Testis (tissue), 3 donors: ENCODE data around the gene NXT2. TPM values are rescaled to one million over a fixed set of nuclear protein-coding genes. Genes with fewer than 3 reads are reported as not detected.

Source experiments
- DNase-seq: peaks from one replicate; pipeline ENCODE4 v3.0.0-alpha.2; 2019
- H3K27ac ChIP-seq, 2 donors: fragments of 200-600 bp; sonication (generic); one replicate each; pipeline ENCODE4 v1.5.1; 2019
- H3K27me3 ChIP-seq: fragments of 200-600 bp; sonication (generic); one replicate; pipeline ENCODE4 v1.5.1; 2019
- H3K36me3 ChIP-seq: fragments of 200-600 bp; sonication (generic); one replicate; pipeline ENCODE4 v1.5.1; 2017; ENCODE audit warnings: low read depth; ENCODE audit errors: missing control alignments
- H3K4me1 ChIP-seq: fragments of 200-600 bp; sonication (generic); one replicate; pipeline ENCODE4 v1.5.1; 2019
- H3K4me3 ChIP-seq, 2 donors: fragments of 200-600 bp; sonication (generic); one replicate each; pipeline ENCODE4 v1.5.1; 2017 to 2019
- H3K9me3 ChIP-seq: fragments of 200-600 bp; sonication (generic); one replicate; pipeline ENCODE4 v1.5.1; 2017
- POLR2A ChIP-seq: fragments of 450-650 bp; IDR thresholded peaks from one replicate; pipeline ENCODE4 v1.6.1; 2017; ENCODE audit warnings: antibody characterized with exemption, mild to moderate bottlenecking, moderate library complexity
- WGBS, 2 donors: methylation state at CpG; one replicate each; pipeline ENCODE4 v1.1.5; 2018; 5-methylcytosine and 5-hydroxymethylcytosine counted together
- intact Hi-C: fragments of 100-400 bp; cut with DNase I; formaldehyde crosslinking; loops from one replicate; pipeline ENCODE4 v1.15.1; 2023; ENCODE audit warnings: low total_unique reads
- polyA plus RNA-seq: library from polyadenylated mRNA; stranded (reverse); fragments of 350-450 nt; fragmentation: Illumina TruSeq; extraction: RNeasy Lipid Tissue Mini Kit (QIAGEN cat#74804); gene quantifications from one replicate; pipeline ENCODE4 v1.2.3, GENCODE V29; 2014; ENCODE audit warnings: low read depth, low replicate concordance; ENCODE audit not compliant: insufficient read depth
- total RNA-seq, 2 donors: library from RNA; depleted of rRNA; stranded (reverse); fragments of >200 nt; gene quantifications; one replicate each; pipeline ENCODE4 v1.2.3, GENCODE V29; 2016
- TF ChIP-seq, protein P1 (sequence below), 3 experiments: fragments of 450-650 bp in 2 of 3; fragments of 200-600 bp in 1 of 3; sonication (generic) in 1 of 3; IDR thresholded peaks; one replicate each; pipeline ENCODE4 v1.5.1; 2016 to 2019; ENCODE audit warnings: antibody characterized with exemption in 3 of 3, mild to moderate bottlenecking in 2 of 3, moderate library complexity in 1 of 3

NXT2 gene
- total and polyA plus RNA-seq, 3 donors from 2014 or later = 41.4 to 66.8 (median 55.6) TPM

DNA sequence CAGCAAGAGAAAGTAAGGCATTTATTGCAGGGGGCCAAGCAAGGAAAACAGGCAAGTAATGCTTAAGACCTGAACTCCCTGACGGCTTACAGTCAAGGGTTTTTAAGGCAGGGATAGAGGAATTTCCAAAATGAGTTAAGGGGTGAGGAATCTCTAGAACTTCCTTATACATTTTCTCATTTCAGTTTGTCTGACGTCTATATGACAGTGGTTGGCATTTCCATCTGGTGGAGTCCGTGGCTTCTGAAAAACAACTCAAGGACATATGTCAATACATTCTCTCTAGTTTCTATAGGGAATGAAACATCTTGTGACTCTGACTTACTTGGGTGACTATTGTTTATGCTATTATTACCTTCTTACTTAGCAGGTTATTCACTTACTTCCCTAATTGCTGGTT is 35.5 kb upstream of the NXT2 start:
- Histone ChIP-seq H3K27ac (no peak overlapping the region), H3K36me3 (no peaks in the 10 kb centered on the region), H3K9me3 (no peaks in the 10 kb centered on the region), H3K4me1 (no peaks in the 10 kb centered on the region), H3K4me3 (no peak overlapping the region), H3K27me3 (no peaks in the 10 kb centered on the region)
- 76 to 83% methylated on average over 3 of the region's 3 CpGs for WGBS, 2 donors
- intact Hi-C loops = no loop called here
- TF ChIP-seq, protein P1, sequence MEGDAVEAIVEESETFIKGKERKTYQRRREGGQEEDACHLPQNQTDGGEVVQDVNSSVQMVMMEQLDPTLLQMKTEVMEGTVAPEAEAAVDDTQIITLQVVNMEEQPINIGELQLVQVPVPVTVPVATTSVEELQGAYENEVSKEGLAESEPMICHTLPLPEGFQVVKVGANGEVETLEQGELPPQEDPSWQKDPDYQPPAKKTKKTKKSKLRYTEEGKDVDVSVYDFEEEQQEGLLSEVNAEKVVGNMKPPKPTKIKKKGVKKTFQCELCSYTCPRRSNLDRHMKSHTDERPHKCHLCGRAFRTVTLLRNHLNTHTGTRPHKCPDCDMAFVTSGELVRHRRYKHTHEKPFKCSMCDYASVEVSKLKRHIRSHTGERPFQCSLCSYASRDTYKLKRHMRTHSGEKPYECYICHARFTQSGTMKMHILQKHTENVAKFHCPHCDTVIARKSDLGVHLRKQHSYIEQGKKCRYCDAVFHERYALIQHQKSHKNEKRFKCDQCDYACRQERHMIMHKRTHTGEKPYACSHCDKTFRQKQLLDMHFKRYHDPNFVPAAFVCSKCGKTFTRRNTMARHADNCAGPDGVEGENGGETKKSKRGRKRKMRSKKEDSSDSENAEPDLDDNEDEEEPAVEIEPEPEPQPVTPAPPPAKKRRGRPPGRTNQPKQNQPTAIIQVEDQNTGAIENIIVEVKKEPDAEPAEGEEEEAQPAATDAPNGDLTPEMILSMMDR (IDR thresholded peaks at IDR 0.05) = no peak
- TF ChIP-seq POLR2A = no peak
- no peak for DNase-seq

DNA sequence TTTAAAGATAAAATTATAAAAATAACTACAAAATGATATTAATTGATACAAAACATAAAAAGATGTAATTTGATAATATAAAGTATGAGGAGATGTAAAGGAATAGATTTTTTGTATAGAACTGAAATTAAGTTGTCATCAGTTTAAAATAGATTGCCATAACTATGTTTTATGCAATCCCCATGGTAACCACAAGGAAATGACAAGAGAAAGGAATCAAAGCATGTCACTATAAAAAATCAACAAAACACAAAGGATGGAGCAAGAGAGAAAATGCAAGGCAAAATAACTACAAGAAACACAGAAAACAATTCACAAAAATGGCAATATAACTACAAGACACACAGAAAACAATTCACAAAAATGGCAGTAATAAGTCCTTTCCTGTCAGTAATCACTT is 27.7 kb upstream of the NXT2 start:
- no peaks in the 10 kb centered on the region for H3K9me3 ChIP-seq
- no peak for DNase-seq
- H3K4me3 ChIP-seq = no peak overlapping the region
- intact Hi-C loops = no loop called here
- no peaks in the 10 kb centered on the region for H3K27me3 ChIP-seq
- H3K4me1 ChIP-seq = no peaks in the 10 kb centered on the region
- no peaks in the 10 kb centered on the region for H3K36me3 ChIP-seq
- no peak overlapping the region for H3K27ac ChIP-seq
- TF ChIP-seq, protein P1 (IDR thresholded peaks at IDR 0.05) = no peak
- TF ChIP-seq POLR2A = no peak

DNA sequence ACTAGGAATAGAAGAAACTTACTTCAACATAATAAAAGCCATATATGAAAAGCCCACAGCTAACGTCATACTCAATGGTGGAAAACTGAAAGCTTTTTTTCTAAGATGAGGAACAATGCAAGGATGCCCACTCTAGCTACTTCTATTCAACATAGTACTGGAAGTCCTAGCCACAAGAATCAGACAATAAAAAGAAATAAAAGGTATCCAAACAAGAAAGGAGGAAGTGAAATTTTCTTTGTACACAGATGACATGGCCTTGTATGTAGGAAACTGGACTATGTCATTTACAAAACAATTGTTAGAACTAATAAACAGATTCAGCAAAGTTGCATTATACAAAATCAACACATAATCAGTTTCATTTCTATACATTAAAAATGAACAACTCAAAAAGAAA is 25.5 kb upstream of the NXT2 start:
- Histone ChIP-seq H3K27me3 (no peaks in the 10 kb centered on the region), H3K4me1 (no peaks in the 10 kb centered on the region), H3K9me3 (no peaks in the 10 kb centered on the region), H3K36me3 (no peaks in the 10 kb centered on the region), H3K4me3 (no peak overlapping the region), H3K27ac (no peak overlapping the region)
- intact Hi-C loops = no loop called here
- TF ChIP-seq, protein P1 (IDR thresholded peaks at IDR 0.05) = no peak
- TF ChIP-seq POLR2A = no peak
- whole genome bisulfite sequencing, 2 donors = 82 to 88% methylated on average over 1 of the region's 1 CpG
- no peak for DNase-seq

DNA sequence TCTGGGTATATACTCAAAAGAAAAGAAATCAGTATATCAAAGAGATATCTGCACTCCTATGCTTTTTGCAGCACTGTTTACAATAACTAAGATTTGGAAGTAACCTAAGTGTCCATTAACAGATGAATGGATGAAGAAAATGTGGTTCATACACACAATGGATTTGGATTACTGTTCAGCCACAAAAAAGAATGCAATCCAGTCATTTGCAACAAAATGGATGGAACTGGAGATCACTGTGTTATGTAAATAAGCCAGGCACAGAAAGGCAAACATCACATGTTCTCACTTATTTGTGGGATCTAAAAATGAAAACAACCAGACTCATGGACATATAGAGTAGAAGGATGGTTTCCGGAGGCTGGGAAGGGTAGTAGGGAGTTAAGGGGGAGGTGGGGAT is 17.6 kb upstream of the NXT2 start:
- WGBS, 2 donors = 57 to 84% methylated on average over 1 of the region's 1 CpG

DNA sequence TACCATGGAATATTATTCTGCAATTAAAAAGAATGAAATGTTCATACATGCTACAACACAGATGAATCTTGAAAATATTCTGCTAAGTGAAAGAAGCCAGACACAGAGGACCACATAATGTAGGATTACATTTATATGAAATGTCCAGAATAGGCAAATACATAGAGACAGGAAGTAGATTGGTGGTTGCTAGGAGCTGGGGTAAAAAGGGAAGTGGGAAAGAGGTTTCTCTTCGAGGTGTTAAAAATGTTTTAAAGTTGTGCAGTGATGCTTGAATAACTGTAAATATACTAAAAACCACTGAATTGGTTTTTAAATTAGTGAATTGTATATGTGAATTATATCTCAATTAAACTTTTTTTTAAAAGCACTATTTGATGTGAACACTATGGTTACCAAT is 3.6 kb upstream of the NXT2 start:
- TF ChIP-seq POLR2A = no peak
- TF ChIP-seq, protein P1 (IDR thresholded peaks at IDR 0.05) = no peak
- no peak for DNase-seq
- no peaks in the 10 kb centered on the region for H3K36me3 ChIP-seq
- no peaks in the 10 kb centered on the region for H3K9me3 ChIP-seq
- H3K4me3 ChIP-seq = no peak overlapping the region
- intact Hi-C loops = no loop called here
- no peak overlapping the region for H3K27ac ChIP-seq
- WGBS, 2 donors = 28 to 38% methylated on average over 1 of the region's 1 CpG
- H3K27me3 ChIP-seq = no peaks in the 10 kb centered on the region
- H3K4me1 ChIP-seq = no peaks in the 10 kb centered on the region

More for the DNA sequence above, 17.6 kb upstream of the NXT2 start:
- no peaks in the 10 kb centered on the region for H3K4me1 ChIP-seq
- TF ChIP-seq POLR2A = no peak
- TF ChIP-seq, protein P1 (IDR thresholded peaks at IDR 0.05) = no peak
- no peak overlapping the region for H3K27ac ChIP-seq
- H3K9me3 ChIP-seq = no peaks in the 10 kb centered on the region
- intact Hi-C loops = no loop called here
- DNase-seq = no peak
- no peaks in the 10 kb centered on the region for H3K27me3 ChIP-seq
- no peak overlapping the region for H3K4me3 ChIP-seq
- H3K36me3 ChIP-seq = no peaks in the 10 kb centered on the region
